Suppressor macrophage treated with lipopolysaccharide for 1 hour (primary cell): ENCODE data around the gene SPTA1.

ENCODE experiments used
- DNase-seq, 3 donors: peaks; one replicate each; pipeline ENCODE4 v3.0.0-alpha.2; 2020 to 2022

SPTA1 gene

DNA sequence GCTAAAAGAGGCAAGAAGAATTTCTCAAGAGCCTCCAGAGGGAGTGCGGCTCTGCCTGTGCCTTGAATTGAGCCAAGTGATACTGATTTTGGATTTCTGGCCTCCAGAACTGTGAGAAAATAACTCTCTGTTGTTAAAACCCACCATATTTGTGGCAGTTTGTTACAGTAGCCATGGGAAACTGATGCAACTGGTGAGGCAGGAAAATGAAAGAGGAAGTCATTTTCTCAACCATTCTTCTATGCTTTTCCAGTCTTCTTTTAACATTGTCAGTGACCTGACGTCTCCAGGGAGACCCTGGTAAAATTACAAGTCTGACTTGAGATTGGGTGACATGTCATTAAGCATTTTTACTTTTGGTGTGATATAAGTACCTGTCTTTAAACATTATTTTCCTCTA, 121.9 kb downstream of the SPTA1 start:
- peak; percentile 36 to 56 (median 55) for DNase-seq

DNA sequence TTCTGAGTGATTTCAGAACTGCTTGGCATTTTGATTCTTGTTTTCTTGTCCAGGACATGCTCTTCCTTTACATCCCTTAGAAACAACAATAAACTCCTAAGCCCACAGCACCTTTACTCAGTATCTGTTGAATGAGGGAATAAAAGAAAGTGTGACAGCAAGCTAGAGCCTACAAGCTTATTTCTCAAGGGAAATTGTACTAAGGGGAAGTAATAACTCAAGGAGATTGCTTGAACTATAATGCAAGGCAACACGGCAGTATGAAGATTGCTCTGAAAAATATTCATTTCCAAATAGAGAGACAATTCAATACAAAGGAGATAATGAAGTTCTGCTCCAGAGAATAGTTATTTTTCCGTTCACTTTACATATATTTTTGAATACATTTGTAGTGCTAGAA, 122.7 kb downstream of the SPTA1 start:
- peak in 1 of 3 donors; percentile 22 for DNase-seq
